OCI-LY1 (cell line): Measurements from ENCODE around the gene MAST3.
A peak's percentile ranks its signal among the peaks of the same experiment; 100 is the strongest.

Experiments used
- H2AFZ ChIP-seq: fragments of 200-600 bp; sonication (generic), shearing (Covaris generic); 2 replicates; pipeline ENCODE4 v1.6.0; 2014; ENCODE audit warnings: antibody characterized with exemption, mild to moderate bottlenecking, low read length
- H3F3A ChIP-seq: fragments of 200-600 bp; sonication (generic), shearing (Covaris generic); 2 replicates; pipeline ENCODE4 v1.6.0; 2014; ENCODE audit warnings: mild to moderate bottlenecking, antibody characterized with exemption, low read length, moderate library complexity; ENCODE audit not compliant: insufficient read depth
- H3K27ac ChIP-seq: fragments of 200-600 bp; sonication (generic); 2 replicates; pipeline ENCODE4 v1.5.1; 2014; ENCODE audit warnings: low read length, mixed run types, mild to moderate bottlenecking, low read depth; ENCODE audit not compliant: poor library complexity, severe bottlenecking
- H3K27me3 ChIP-seq: fragments of 200-600 bp; sonication (generic); 2 replicates; pipeline ENCODE4 v1.6.0; 2014; ENCODE audit warnings: antibody characterized with exemption, mild to moderate bottlenecking, low read length, moderate library complexity; ENCODE audit not compliant: insufficient read depth
- H3K36me3 ChIP-seq: fragments of 200-600 bp; sonication (generic); 2 replicates; pipeline ENCODE4 v1.6.1; 2014; ENCODE audit warnings: mild to moderate bottlenecking, antibody characterized with exemption, low read length, moderate library complexity, mixed read lengths; ENCODE audit not compliant: insufficient read depth
- H3K4me1 ChIP-seq: fragments of 200-600 bp; sonication (generic); 2 replicates; pipeline ENCODE4 v1.5.1; 2014; ENCODE audit warnings: mild to moderate bottlenecking, low read length, moderate library complexity; ENCODE audit not compliant: insufficient read depth, severe bottlenecking
- H3K4me2 ChIP-seq: fragments of 200-600 bp; sonication (generic), shearing (Covaris generic); 2 replicates; pipeline ENCODE4 v1.6.1; 2014; ENCODE audit warnings: low read length
- H3K4me3 ChIP-seq: fragments of 200-600 bp; sonication (generic); 2 replicates; pipeline ENCODE4 v1.5.1; 2014; ENCODE audit warnings: low read length, low read depth, mild to moderate bottlenecking, mixed read lengths; ENCODE audit not compliant: poor library complexity, severe bottlenecking
- H3K79me2 ChIP-seq: fragments of 200-600 bp; shearing (Covaris generic); 2 replicates; pipeline ENCODE4 v1.6.1; 2016; ENCODE audit warnings: mixed run types, low read length, mixed read lengths; ENCODE audit not compliant: insufficient read depth
- H3K9ac ChIP-seq: fragments of 200-600 bp; sonication (generic), shearing (Covaris generic); 2 replicates; pipeline ENCODE4 v1.6.1; 2014; ENCODE audit warnings: mild to moderate bottlenecking, low read length, mixed read lengths
- H3K9me2 ChIP-seq: fragments of 200-600 bp; sonication (generic), shearing (Covaris generic); 2 replicates; pipeline ENCODE4 v1.6.1; 2014; ENCODE audit warnings: low read depth, mild to moderate bottlenecking, low read length, mixed read lengths
- H3K9me3 ChIP-seq: fragments of 200-600 bp; shearing (Covaris generic); 2 replicates; pipeline ENCODE4 v1.6.1; 2014; ENCODE audit warnings: low read length, mixed read lengths
- H4K20me1 ChIP-seq: fragments of 200-600 bp; sonication (generic), shearing (Covaris generic); 2 replicates; pipeline ENCODE4 v1.6.0; 2016; ENCODE audit warnings: mild to moderate bottlenecking, low read length; ENCODE audit not compliant: insufficient read depth
- CTCF ChIP-seq: fragments of 200-600 bp; sonication (generic), shearing (Covaris generic); IDR thresholded peaks from 2 replicates; pipeline ENCODE4 v1.5.1; 2017; ENCODE audit warnings: mild to moderate bottlenecking, antibody characterized with exemption, low read length, moderate library complexity, mixed read lengths
- EZH2 ChIP-seq: fragments of 200-600 bp; sonication (generic), shearing (Covaris generic); IDR thresholded peaks from 2 replicates; pipeline ENCODE4 v1.8.0; 2017; ENCODE audit warnings: borderline replicate concordance, mixed run types, mild to moderate bottlenecking, antibody characterized with exemption, low read length, moderate library complexity, mixed read lengths

Gene MAST3

GRCh38 chr19:18099623-18099995, 2.0 kb downstream of the MAST3 start:
- Histone ChIP-seq H3K9me3 (no peaks in the 10 kb centered on the region), H2AFZ (no peak overlapping the region), H3K27ac (peak overlapping the region; percentile 87), H3K4me1 (peaks cover 54% of the 10 kb centered on the region), H3K36me3 (0 out of 2 replicates have a peak, but pooled peaks cover 4% of the 10 kb centered on the region), H3F3A (no peaks in the 10 kb centered on the region), H3K9me2 (no peaks in the 10 kb centered on the region), H3K79me2 (no peaks in the 10 kb centered on the region), H3K4me2 (peak overlapping the region; percentile 85), H3K27me3 (no peaks in the 10 kb centered on the region), H3K4me3 (peak overlapping the region; percentile 85), H3K9ac (peak overlapping the region; percentile 64), H4K20me1 (no peaks in the 10 kb centered on the region)
- TF ChIP-seq CTCF (no peak), EZH2 (no peak)

- Histone ChIP-seq H3K27ac (peak overlapping the region; percentile 87), H3K9ac (no peak overlapping the region)
Measured at GRCh38 chr19:18100710-18101109, 3.1 kb downstream of the MAST3 start.

GRCh38 chr19:18101268-18101667, 3.7 kb downstream of the MAST3 start:
- Histone ChIP-seq H4K20me1 (no peaks in the 10 kb centered on the region), H3K9ac (no peak overlapping the region), H3K79me2 (no peaks in the 10 kb centered on the region), H3K27me3 (no peaks in the 10 kb centered on the region), H2AFZ (no peak overlapping the region), H3K36me3 (0 out of 2 replicates have a peak, but pooled peaks cover 4% of the 10 kb centered on the region), H3K9me3 (no peaks in the 10 kb centered on the region), H3K9me2 (no peaks in the 10 kb centered on the region), H3K4me1 (peaks cover 58% of the 10 kb centered on the region), H3F3A (no peaks in the 10 kb centered on the region), H3K27ac (peak overlapping the region; percentile 87), H3K4me2 (no peak overlapping the region), H3K4me3 (no peak overlapping the region)
- TF ChIP-seq CTCF (no peak), EZH2 (no peak)

More at GRCh38 chr19:18100710-18101109, 3.1 kb downstream of the MAST3 start:
- Histone ChIP-seq H2AFZ (no peak overlapping the region), H3K27me3 (no peaks in the 10 kb centered on the region), H4K20me1 (no peaks in the 10 kb centered on the region), H3K4me1 (peaks cover 60% of the 10 kb centered on the region), H3K9me2 (no peaks in the 10 kb centered on the region), H3K79me2 (no peaks in the 10 kb centered on the region), H3K4me3 (no peak overlapping the region), H3F3A (no peaks in the 10 kb centered on the region), H3K4me2 (no peak overlapping the region), H3K36me3 (0 out of 2 replicates have a peak, but pooled peaks cover 4% of the 10 kb centered on the region), H3K9me3 (no peaks in the 10 kb centered on the region)
- TF ChIP-seq CTCF (no peak), EZH2 (no peak)
